ENCODE measurements around the gene TRAFD1.

The TRAFD1 gene

DNA sequence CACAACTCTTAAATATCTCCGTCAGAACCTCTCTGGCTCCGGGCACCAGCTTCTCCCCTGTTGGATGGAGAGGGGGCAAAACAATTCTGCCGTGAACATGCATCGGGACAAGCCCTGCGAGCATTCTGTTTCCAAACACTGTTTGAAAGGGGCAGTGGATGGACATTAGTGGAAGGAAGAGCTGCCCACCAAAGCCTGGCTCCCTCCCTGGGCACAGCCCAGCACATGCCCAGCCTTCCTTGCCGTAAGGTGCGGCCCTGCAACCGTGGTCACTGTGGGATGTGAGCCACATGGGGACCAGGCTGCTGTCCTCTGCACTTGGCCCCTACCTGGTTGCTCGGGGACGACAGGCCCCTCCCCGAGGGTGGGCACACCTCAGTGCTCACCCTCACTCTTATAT lies 54.0 kb downstream of the TRAFD1 start:
- DNase-seq, result no peak

DNA sequence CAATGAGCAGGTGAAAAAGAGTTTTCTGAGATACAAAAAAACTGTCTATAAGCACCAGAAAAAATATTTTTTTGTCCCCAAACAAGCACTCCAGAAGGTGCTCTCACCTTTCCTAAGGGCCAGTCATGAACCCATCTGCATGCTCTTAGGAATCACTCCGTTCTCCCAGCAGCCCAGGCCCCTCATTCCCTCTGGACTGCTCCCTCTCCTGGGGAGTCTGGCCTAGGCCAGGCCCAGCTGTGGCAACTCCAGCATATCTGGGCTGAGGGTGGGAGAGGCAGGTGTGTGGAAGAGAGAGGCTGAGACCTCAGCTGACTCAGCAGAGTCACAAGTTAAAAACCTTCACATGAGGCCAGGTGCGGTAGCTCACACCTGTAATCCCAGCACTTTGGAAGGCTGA lies 54.6 kb downstream of the TRAFD1 start:
- no peak for DNase-seq

DNA sequence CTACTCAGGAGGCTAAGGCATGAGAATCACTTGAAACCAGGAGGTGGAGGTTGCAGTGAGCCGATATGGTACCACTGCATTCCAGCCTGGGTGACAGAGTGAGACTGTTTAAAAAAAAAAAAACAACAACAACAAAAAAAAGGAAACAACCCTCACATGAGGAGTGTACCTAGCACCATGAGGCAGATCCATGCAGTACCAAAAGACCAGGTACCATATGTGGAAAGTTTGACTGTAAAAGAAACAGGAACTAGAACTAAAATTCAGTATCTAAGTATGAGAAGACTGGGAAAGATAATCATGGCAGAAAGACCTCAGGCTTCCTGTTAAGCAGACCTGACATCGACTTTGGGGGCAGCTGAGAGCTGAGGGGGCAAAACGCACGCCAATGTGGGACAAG lies 55.1 kb downstream of the TRAFD1 start:
- no peak for DNase-seq

DNA sequence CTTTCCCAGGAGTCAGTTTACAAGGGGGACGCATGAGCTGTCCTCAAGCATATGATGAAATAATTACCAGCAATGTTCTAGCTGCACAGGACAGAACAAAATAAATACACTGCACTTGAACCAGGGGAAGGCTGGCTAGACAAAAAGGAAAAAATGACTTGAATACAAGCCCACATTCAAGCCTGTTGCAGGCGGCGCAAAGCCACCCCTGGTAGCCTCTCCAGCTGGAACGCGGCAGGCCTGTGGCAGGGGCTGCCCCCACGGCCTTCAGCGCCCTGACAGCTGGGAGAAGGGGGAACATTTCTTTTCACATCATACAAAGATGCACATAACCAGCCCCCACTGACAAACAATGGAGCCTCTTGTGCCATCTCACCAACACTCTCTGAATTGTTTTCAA lies 57.1 kb downstream of the TRAFD1 start:
- DNase-seq, result no peak

DNA sequence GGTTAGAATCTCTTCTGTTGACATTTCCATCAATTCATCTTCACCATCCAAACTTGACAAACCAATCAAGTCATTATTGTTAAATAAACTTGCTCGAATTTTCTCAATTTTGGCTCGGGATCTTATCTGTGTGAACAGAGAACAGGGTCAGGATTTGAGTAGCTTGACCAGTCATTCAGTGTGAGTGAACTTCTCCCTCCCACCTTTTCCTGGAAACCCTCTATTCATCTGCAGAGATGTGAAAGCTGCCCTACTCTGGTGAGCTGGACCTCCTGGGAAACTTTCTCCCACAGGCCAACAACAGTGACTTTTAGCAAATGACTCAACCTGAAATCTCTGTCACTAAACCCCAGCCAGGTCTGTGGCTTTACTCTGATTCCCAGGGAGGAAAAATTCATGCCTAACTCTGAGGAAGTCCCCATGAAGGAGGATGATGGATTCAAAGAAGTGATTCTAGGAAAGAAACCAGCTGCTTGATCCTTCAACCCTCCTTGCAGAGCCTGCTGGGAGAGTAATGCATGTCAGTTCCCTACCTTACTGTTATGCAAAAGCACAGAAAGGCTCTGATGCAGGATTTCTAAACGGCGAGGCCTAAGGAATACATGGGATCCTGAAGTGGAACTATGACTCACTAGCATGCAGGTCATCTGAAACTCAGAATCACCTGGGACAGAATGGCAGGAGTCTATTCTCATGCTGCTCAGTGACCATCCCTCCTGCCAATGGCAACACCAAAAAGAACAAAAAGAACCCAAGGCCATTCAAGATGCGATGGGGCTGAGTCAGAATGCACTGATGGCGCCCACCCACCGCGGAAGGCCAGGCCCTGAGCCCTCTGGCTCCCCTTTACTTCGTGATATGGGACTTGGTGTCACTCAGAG lies 58.0 kb downstream of the TRAFD1 start:
- DNase-seq, result no peak

DNA sequence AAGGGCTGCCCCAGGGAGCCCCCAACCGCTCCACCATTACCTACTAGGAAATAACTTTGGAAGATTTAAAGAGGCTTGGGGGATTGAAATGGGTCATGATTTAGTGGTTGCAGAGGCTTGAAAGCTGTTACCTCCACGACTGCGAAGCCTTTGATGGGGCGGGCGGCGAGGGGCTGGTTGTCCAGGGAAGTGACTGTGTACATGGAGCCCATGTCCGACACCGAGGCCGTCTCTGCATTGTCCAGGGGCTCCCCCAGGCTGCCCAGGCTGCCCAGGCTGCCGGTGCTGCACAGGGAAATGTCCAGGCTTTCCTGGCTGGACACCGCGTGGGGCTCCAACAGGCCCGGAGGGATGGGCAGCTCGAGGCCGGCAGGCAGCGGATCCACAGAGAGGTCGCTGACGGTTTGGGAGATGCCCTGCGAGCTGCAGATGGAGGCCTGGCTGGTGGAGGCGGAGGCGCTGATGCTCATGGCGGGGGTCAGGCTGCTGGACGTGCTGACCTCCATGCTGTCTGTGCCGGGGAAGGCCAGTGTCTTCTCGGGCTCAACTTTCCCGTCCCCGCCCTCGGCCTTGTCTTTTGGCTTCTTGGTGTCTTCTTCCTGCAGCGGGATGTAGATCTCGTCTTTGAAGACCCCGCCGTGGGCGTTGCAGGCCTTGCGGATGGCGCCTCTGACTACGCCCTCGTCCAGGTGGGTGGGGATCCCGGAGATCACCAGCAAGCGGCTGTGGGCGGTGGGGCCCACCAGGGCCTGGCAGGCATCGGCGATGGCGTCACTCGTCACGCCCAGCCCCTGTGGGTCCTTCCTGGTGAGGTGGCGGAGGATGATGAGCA lies 58.9 kb downstream of the TRAFD1 start:
- DNase-seq, result no peak

DNA sequence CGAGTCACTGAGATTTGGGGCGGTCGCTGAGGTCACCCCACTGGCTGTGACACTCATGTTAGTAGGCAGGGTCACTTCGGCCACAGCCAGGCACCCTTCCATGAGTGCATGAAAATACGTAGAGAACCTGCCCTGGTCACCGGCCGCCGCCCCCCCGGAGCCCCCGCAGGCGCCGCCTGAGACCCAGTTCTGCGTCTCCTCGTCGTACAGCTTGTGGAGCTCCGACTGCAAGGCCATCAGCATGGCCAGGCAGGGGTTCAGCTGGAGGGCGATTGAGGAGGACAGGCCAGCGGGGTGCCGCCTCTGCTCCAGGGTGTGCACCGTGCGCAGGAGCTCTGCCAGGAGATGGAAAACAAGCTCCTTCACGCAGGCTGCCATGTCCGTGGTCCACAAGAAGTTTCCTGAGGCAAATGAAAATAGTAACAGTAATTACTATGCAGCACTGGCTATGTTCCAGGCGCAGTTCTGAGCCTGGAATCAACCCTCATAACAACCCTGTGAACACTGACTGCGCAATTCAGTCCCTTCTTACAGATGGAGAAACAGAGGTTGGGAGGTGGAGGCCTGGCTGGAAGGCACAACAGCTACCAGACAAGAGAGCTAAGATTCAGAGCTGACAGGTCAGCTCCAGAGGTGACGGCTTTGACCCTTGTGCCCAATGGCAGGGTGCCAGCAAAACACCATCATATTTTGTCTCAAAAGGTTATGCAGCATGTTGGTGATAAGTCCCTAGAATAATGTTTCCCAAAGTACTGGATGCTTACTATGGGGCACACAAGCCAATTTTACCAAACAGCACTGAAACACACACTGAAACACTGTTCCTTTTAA lies 59.9 kb downstream of the TRAFD1 start:
- DNase-seq, result no peak

DNA sequence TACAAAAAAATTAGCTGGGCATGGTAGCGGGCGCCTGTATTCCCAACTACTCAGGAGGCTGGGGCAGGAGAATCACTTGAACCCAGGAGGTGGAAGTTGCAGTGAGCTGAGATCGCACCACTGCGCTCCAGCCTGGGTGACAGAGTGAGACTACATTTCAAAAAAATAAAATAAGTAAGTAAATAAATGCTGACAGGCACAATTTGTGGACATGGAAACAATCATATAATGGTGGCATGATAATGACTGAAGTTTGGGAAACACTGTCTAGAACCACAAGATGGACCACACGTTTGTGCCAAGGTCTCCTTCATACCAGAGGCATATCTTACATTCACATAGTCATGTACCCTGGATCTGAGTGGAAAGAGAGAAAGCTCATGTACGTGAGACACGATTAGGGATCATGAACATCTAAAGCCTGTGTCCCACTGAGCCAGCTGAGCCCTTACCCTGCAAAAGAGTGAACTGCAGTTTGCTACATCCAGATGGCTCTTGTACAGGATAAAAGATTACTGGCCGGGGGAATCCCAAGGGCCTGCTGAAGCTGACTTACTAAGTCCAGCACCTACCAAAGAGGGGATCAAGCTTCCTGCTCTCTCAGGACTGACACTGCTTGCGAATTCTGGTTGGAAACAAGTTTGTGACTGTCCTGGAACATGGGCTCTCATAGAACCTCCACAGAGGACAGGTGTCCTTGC lies 62.9 kb downstream of the TRAFD1 start:
- DNase-seq, result no peak

DNA sequence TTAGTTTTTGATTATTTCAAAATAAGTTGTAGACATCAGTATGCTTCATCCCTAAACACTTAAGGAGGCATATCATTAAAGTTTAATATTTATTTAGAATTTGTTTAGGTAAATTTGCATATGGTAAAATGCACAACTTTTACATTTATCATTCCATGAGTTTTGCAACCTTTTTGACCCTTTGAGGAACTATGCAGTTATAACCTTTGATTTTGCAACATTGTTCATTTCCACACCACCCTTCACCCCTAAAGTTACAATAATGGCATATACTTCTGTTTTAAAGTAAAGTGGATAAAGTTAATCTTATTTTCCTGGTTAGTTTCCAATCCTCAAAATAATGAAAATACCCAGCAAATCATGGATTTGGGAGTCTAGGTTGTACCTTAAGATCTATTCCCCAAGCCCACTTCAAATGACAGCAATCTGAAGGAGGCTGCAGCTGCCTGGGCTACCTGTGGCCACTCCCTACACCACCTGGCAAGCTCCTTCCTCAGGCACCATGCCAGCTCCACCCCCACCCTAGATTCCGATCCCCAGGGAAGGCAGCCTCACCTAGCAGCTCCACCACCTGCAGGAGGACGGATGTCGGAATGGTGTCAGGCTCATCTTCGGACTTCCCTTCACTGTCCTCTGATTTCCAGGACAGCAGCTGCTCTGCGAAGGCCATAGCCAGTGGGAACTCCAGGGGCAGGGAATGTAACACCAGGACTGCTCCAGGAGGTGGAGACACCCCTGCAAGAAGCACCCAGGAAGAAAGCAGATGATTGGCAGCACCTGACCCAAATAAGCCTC lies 65.1 kb downstream of the TRAFD1 start:
- DNase-seq, result no peak

DNA sequence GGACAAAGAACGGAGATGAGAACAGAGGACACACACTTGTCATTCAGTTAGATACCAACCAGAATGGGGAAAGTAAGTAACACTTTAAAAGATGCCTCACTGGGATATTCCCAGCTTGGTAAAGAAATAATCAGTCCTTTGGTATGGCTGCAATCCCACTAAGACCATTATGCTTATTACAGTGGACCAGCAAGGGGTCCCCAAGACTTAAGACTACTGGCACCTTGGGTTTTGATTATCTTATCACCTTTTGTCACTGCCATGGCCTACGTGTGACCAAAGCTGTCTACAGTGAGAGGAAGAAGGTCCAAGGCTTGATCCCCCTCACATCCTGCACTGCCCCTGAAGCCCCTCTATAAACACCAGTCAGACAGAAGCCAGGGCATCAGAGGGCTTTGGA lies 65.8 kb downstream of the TRAFD1 start:
- DNase-seq, result no peak

DNA sequence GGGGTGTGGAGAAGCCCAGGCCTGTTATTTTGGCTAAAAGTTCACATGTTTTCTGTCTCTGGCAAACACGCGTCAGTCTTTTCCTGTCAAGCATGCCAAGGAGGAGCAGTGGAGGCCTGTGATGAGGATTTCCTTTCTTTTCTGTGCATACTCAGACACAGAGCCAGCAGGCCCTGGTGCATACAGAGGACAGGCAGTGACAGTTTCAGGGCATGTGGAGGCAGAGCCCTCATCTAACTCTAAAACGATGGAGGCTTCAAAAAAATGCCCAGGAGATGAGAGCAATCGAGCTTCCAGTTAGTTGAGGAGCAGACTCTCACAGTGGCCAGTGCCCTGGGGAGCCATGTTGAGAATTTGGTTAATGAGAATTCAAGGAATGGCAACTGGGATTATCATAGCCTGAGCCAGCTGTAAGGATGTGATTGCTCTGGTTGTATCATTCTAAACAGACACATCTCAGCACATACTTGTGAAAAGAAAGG lies 66.5 kb downstream of the TRAFD1 start:
- DNase-seq, result no peak

DNA sequence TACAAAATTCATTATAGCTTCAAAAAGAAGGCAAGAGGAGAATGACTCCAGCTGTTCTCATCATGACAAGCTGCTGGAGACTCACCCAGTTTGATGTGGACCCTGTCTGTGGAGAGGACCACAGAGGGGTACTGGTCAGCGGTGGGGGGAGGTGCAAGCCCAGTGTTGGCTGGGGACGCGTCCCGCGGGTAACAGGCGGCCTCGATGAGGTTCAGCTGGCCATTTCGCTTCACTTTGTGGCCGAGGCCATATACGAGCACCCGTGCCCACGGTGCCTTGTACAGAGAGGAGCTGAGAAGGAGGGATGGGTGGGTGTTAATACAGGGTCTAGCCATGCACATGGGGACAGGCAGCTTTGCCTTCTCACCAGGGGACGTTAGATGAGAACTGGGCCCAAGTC lies 67.1 kb downstream of the TRAFD1 start:
- no peak for DNase-seq

DNA sequence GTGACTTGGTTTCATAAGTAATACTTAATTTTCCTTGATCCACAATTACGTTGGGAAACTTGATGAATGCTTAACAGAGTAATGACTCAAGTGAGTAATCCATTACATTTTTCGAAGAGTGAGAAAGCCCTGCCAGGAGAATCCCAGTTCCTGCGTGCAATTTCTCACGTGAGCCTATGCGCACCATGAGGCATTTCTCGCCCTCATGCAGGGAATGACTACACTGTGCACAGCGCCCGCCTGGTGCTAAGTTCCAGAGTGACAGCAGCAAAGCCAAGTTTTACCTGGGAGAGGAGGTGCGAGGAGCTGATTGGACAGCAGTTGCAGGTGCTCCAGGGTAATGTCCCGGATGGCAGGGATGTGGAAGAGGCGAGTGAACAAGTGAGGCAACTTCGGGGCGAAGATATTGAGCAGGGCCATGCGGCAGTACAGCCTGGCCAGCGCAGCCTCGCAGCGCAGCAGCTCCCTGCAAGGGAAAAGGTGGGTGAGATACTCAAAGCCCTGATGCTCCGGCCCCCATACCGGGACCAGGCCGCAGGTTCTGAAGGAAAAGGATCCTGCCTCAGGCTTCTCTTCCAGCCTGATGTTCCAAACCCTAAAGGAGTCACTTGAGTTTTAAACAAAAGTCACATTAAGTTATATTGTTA lies 69.4 kb downstream of the TRAFD1 start:
- DNase-seq, result no peak

DNA sequence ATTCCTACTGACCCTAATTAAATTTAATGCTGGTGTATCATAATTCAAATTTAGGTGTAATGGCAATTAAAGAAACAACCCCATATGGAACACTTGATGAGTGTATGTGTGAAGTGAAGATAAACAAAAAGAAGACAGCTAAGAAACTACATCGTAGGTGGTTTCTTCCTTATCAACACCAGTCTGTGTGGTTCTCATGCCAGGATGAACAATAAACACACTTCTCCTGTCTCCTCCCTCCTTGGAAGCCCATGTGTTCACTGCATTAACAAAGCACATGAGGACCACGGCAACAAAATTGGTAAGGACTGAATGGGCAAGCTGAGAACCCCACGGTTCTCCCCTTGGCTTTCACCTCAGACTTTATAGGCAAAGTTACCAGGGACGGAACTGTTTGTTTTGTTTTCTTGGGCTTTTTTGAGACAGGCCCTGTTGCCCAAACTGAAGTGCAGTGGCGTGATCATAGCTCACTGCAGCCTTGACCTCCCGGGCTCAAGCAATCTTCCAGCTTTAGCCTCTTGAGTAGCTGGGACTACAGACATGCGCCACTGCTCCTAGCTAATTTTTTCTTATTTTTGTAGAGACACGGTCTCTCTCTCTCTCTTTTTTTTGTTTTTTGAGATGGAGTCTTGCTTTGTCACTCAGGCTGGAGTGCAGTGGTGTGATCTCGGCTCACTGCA lies 71.0 kb downstream of the TRAFD1 start:
- DNase-seq, result no peak

DNA sequence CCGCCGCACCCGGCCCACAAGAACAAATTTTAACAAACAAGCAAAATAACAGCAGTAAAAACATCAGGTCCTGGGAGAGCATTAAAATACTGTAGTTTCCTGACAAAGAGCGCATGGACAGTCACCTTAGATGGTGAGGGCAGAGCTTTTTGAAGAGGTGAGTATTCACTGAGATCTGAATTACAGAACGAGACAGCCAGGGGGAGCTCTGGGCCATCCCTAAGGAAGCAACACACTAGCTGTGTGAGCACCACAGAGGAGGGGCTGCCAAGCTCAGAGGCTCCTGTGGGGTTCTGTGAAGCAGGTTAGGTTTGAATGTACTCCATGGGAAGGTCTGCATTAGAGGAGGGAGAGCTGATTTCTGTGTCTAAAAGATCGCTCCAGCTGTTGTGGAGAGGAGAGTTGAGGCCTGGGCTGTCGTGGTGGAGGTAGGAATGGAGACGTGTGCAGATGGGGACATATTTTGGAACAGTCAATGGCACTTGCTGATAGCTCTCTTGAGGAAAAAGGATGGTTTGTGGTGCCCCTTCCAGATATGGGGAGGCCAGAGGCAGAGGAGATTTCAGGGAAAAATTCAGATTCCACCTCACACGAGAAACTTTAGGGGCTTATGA lies 72.9 kb downstream of the TRAFD1 start:
- peak; percentile 65 for DNase-seq

DNA sequence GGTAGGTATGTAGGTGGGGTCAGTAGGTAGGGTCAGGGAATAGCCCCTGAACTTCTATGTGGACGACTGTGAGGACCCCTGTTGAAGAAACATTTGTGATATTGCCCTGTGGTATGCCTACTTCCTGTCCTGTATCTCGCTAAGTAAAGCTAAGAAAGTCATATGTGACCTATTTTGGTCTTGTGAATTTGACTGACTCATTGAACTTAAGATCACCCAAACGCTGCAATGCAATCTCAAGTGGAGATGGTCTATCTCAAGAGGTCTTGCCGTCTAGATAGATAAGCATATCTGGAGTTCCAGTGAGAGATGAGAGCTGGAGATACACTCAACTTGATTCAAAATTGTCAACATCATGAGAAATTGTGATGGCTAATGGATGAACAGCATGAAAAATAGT lies 73.8 kb downstream of the TRAFD1 start:
- no peak for DNase-seq

Data from activated CD8-positive, alpha-beta memory T cell treated with anti-CD3 and anti-CD28 coated beads, Interleukin-2, amount 50 U/mL, for 48 hours (primary cell).